Measurements from ENCODE around the gene FUOM.

DNA sequence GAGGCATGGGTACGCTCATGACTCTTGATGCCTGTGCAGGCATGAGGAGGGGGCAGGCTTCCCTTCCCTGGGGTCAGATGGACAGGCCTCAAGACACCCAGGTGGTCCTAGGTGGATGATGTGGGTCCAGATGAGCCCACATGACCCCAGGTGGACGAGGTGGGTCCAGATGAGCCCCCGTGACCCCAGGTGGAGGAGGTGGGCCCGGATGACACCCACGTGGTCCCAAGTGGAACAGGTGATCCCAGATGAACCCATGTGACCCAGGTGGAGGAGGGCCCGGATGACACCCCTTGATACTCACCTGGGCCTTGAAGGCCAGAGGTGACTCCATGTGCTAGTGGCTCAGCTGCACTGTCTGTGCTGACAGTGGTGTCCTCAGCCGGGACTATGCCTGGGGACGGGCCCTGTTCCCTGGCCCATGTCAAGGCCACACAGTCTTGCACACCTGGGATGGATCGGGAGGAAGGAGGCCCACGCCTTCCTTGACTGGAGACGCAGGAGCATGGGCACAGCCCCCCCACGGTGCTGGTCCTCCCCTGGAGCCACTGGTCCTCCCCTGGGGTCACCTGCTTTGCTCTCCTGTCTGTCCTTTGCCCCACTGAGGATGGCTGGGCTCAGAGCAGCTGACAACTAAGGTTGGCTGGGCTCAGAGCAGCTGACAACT, 7.4 kb downstream of the FUOM start:
- no peak for TF ChIP-seq MXD4 (CRISPR knock-in tag; IDR thresholded peaks at IDR 0.05; ENCODE audit: borderline replicate concordance)
- TF ChIP-seq, protein P1, sequence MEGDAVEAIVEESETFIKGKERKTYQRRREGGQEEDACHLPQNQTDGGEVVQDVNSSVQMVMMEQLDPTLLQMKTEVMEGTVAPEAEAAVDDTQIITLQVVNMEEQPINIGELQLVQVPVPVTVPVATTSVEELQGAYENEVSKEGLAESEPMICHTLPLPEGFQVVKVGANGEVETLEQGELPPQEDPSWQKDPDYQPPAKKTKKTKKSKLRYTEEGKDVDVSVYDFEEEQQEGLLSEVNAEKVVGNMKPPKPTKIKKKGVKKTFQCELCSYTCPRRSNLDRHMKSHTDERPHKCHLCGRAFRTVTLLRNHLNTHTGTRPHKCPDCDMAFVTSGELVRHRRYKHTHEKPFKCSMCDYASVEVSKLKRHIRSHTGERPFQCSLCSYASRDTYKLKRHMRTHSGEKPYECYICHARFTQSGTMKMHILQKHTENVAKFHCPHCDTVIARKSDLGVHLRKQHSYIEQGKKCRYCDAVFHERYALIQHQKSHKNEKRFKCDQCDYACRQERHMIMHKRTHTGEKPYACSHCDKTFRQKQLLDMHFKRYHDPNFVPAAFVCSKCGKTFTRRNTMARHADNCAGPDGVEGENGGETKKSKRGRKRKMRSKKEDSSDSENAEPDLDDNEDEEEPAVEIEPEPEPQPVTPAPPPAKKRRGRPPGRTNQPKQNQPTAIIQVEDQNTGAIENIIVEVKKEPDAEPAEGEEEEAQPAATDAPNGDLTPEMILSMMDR (IDR thresholded peaks at IDR 0.05), result no peak
- no peak for TF ChIP-seq ZNF121 (CRISPR knock-in tag; IDR thresholded peaks at IDR 0.05)
- TF ChIP-seq, protein P2, sequence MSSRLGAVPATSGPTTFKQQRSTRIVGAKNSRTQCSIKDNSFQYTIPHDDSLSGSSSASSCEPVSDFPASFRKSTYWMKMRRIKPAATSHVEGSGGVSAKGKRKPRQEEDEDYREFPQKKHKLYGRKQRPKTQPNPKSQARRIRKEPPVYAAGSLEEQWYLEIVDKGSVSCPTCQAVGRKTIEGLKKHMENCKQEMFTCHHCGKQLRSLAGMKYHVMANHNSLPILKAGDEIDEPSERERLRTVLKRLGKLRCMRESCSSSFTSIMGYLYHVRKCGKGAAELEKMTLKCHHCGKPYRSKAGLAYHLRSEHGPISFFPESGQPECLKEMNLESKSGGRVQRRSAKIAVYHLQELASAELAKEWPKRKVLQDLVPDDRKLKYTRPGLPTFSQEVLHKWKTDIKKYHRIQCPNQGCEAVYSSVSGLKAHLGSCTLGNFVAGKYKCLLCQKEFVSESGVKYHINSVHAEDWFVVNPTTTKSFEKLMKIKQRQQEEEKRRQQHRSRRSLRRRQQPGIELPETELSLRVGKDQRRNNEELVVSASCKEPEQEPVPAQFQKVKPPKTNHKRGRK (CRISPR knock-in tag; IDR thresholded peaks at IDR 0.05; ENCODE audit: borderline replicate concordance), result no peak
- no peak for TF ChIP-seq ELF4 (CRISPR knock-in tag; IDR thresholded peaks at IDR 0.05; ENCODE audit: low read depth)
- TF ChIP-seq, protein P3, sequence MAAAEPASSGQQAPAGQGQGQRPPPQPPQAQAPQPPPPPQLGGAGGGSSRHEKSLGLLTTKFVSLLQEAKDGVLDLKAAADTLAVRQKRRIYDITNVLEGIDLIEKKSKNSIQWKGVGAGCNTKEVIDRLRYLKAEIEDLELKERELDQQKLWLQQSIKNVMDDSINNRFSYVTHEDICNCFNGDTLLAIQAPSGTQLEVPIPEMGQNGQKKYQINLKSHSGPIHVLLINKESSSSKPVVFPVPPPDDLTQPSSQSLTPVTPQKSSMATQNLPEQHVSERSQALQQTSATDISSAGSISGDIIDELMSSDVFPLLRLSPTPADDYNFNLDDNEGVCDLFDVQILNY (CRISPR knock-in tag; IDR thresholded peaks at IDR 0.05), result no peak

Measured in WTC11 (cell line).